NCI-H345 treated with DMSO at 0.1 percent for 48 hours (cell line): Measurements from ENCODE around the gene SEMA3D.

Experiments
- DNase-seq: peaks from one replicate; lab custom pipeline; 2025; ENCODE audit not compliant: unreplicated experiment; lab: John Stamatoyannopoulos, UW

SEMA3D gene

DNA sequence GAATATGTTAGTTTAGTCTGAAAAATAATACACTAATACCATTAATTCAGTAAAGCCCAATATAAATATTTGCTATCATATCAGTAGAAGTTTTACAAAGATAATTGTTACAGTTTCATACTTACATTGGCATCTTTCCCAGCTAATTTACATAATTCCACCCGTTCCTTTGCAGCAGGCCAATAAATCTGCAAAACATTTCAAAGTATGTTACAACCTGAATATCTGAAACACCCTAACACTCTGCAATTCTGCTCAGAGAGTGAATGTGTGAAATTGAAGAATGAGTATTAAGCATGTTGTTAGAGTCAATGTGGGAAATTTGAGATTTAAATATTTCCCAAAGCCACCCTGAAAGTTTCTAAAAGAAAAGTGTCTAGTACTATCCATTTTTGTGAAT, 105.5 kb downstream of the SEMA3D start:
- DNase-seq, result no peak

DNA sequence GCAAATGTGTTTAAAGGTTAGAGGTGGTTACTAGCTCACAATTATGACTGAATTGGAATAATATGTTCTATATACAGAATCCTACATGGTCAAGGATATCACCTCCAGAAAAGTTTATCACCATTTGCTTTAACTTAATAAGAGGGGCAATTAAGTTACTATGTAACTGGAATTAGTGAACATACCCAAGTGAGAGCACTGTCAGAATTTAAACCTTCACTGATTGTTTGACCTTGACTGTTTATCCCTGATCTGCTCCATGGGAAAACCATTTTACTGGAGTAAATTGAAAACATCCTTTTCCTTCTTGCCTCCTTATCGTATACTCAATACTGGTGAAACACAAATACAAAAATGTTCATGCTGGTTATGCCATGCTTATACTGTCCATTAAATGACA, 107.4 kb downstream of the SEMA3D start:
- DNase-seq, result no peak

- DNase-seq, result no peak
Measured at GRCh38 chr7:85078181-85078580, 108.7 kb downstream of the SEMA3D start.

GRCh38 chr7:85075864-85076263, 111.0 kb downstream of the SEMA3D start:
- no peak for DNase-seq

DNA sequence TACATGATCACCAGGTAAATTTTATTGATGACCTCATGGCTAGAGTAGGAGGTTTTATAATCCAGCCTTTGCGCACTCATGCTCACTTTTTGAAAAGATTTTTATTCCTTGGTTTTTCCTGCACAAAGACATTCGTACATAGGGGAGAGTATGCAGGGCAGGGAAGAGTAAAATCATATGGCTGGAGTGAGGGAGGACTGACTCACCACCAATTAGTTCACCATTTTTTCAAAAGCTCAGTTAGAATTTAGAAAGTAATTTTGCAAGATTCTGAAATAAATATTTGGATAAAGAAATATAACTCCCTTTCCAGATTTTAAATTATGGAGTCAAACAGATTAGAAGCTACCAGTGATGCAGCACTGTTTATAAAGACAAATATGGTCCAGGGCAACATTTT, 111.9 kb downstream of the SEMA3D start:
- no peak for DNase-seq

DNA sequence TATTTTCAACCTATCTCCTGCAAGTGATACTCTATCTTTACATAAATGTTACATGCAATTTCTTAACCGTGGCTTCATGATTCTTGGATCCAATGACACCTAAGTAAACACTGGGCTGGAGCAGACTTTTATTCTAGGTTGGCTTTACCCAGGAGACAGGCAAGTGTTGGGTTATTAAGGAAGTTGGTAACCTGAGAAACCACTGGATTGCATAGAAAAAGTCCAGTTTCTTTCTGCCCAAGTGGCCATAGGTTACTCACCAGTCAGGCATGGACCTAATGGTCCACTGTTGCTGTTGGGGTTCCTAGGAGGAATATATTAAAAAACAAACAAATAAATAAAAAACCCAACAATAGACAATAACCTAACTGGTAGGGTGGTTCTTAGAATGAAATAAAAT, 112.8 kb downstream of the SEMA3D start:
- no peak for DNase-seq

DNA sequence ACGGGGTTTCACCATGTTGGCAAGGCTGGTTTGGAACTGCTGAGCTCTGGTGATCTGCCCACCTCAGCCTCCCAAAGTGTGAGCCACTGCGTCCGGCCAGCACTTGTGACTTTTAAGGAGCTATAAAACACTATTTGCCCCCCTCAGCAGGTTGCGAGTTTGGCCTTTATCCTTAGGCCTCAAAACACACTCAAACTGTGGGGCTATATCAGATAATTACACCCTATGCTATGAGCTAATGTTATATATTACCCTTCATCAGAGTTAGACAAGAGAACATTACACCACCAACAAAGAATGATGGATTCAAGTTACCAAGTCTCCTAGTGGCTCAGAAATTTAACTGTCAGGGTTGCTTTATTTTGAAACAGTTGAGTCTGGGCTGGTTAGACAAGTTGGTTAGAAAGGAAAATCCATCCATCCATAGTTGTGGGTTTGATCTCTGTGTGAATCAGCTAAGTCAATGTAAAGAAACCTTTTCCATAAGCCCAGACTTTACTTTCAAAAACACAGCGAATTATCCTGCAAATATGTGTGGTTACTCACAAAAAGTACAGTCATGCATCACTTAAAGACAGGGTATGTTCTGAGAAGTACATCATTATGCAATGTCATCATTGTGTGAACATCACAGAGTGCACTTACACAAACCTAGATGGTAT, 115.8 kb downstream of the SEMA3D start:
- DNase-seq, result no peak

DNA sequence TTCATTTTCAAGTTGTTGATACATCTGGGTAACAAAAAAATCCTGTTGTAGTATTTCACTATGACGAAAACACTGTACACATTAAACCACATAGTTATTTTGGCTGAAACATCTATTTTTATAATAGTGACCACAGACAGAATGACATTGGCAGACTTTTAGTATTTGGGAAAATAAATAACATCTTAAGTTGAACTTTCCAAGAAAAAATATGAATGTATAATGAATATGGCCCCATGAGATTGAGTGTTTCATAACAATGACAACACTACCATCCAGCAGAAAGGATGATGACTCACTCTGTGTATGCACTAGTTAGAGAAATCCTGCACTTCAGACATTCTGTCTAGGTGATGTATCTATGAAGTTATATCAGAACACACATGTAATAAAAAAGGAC, 118.1 kb downstream of the SEMA3D start:
- no peak for DNase-seq

- no peak for DNase-seq
Measured at GRCh38 chr7:85067371-85067770, 119.5 kb downstream of the SEMA3D start.

GRCh38 chr7:85065888-85066485, 120.9 kb downstream of the SEMA3D start:
- no peak for DNase-seq

DNA sequence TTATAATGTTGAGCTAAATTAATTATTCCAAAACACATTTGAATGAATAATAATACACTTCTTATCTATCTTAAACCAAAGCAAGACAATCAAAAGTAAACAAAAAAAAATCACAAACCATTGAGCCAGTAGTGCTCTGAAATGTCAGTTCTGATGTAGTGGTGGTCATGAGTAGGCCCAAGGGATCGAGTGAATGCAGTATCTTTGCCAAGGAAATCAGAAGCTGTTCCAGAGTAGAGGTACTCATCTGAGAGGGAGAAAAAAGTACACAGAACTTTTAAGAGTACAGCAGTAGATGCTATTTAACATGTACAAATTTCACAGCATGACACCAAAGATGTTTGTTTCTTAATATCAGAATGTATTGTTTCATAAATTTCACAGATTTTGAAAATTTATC, 121.5 kb downstream of the SEMA3D start:
- DNase-seq, result no peak

- no peak for DNase-seq
Measured at GRCh38 chr7:85062651-85063050, 124.2 kb downstream of the SEMA3D start.

DNA sequence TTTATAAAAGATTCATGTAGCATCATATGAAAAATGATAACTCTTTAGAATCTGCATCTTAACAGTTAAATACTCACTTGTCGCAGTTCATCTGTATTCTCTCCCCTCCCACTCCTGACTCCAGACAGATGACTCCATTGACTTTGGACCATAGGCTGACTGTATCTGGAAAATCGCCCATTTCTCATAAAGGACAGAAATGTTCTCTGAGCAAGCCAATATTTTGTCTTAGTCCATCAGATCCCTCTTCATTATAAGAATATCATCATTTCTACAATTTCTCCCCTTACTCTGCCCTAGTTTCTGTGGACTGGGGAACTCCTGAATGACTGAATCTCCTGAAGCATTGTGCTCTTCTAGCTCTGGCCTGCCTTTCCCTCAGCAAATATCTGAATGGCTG, 125.4 kb downstream of the SEMA3D start:
- no peak for DNase-seq

- no peak for DNase-seq
Measured at GRCh38 chr7:85060696-85061095, 126.2 kb downstream of the SEMA3D start.

DNA sequence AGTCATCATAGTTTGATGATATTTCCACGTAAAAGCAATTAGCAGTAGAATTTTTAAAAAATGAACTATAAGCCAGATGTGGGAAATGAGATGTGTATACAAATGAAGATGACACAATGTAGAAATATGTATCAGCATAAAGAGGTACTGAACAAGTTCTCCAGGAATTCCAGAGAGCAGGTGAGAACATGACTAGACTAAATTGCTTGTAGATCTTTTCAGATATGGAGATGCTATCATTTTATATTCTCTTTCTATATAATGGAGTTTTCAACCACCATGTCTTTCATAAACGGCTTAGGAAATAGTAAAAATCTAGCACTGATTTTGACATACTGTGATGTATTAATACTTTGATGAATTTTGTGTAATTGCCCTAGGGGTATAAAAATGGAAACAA, 130.9 kb downstream of the SEMA3D start:
- DNase-seq, result no peak

DNA sequence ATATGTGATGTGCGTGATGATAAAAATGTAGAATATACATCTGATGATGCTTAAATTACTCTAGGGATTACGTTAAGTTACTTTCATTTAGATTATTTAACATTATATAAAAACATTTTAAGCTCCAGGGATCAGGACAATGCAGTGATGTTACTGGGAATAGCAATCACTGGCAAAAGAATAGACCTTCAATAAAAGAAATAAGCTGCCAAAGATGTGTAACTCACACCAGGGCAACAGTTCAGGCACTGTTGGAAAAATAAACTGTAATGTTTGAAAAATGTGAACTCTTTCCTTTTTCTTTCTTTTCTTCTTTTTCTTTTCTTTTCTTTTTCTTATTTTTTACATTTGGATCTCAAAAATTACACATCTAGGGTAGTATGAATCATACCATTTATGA, 131.7 kb downstream of the SEMA3D start:
- DNase-seq, result no peak

DNA sequence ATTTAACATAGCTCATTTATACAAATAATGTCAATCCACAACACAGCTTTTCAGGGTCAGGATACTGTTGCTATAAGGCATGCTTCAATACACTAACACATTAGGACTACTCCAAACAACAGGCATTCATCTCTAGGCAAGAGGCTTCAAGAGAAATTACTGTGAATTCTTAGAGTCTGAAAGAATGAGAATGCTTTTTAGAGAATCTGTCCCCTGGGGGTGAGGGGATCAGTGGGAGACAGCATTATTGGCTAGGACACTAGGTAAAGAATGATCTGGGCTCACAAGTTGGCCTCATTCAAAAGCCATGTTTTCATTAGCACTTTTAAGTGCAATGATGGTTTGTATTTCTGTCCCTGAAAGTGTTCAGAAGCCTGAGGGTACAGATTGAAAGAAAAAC, 132.6 kb downstream of the SEMA3D start:
- DNase-seq, result no peak

GRCh38 chr7:85052894-85053293, 134.0 kb downstream of the SEMA3D start:
- no peak for DNase-seq

DNA sequence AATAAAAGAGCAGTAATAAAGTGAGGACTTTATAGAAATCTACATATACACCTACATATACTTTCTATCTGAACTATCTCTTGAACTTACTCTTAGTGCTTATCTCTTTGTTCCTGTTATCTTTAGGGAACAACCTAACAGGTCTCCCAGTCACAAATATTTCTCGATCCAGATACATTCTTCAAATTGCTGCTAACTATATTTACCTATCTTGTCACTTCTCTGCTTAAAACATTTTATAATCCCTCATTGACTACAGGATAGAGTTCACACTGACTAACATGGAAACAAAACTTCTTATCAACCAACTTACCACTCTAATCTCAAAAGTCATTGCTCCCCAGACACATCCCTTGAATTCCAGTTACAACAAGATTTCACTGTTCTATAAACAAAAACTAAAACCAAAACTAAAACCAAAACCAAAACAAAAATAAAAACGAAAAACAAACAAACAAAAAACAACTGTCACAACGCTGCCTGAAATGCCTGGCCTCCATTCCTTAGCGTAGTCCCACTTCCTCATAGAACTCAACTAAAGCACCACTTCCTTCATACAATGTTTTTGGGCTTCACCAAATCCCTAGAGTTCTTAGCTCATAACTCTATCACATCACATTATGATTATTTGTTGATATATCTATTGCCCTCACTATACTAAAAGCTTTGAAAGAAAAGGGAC, 134.7 kb downstream of the SEMA3D start:
- no peak for DNase-seq

GRCh38 chr7:85046534-85046933, 140.3 kb downstream of the SEMA3D start:
- no peak for DNase-seq

GRCh38 chr7:85041605-85042216, 145.1 kb downstream of the SEMA3D start:
- DNase-seq, result no peak
